ENCODE data around the gene CCNB1.
"Not testable (repeated sequence)": the region's sequence is repeated elsewhere in the genome, so short reads cannot be mapped to it uniquely, and the experiment has no call there.

The CCNB1 gene

GRCh38 chr5:69160651-69161050 is 6.3 kb upstream of the CCNB1 start:
- Histone ChIP-seq H3K9me3 (ENCODE audit: low read depth, low read length) (no peaks in the 10 kb centered on the region), H3K36me3 (ENCODE audit: insufficient read depth, low read length) (no peaks in the 10 kb centered on the region), H3K4me3 (no peak overlapping the region), H3K27ac (no peak overlapping the region), H3K9ac (ENCODE audit: insufficient read length) (no peak overlapping the region)
- no peak for TF ChIP-seq FOXP2 (optimal IDR thresholded peaks at IDR 0.05; ENCODE audit: control extremely low read depth, extremely low read length, insufficient read depth)
- no peak for TF ChIP-seq EZH2 (IDR thresholded peaks at IDR 0.05)
- TF ChIP-seq POLR2AphosphoS5 (IDR thresholded peaks at IDR 0.05; ENCODE audit: borderline replicate concordance, low read depth, low read length) = no peak
- no peak for DNase-seq (ENCODE audit: low read depth, low spot score)

GRCh38 chr5:69167493-69167855 is 524 bp downstream of the CCNB1 start:
- Histone ChIP-seq H3K4me3 (peak overlapping the region; percentile 99), H3K9ac (ENCODE audit: insufficient read length) (peak overlapping the region; percentile 95), H3K9me3 (ENCODE audit: low read depth, low read length) (no peaks in the 10 kb centered on the region), H3K36me3 (ENCODE audit: insufficient read depth, low read length) (peaks cover 48% of the 10 kb centered on the region), H3K27ac (peak overlapping the region; percentile 91)
- no peak for DNase-seq (ENCODE audit: low read depth, low spot score)
- no peak for TF ChIP-seq EZH2 (IDR thresholded peaks at IDR 0.05)
- no peak for TF ChIP-seq POLR2AphosphoS5 (IDR thresholded peaks at IDR 0.05; ENCODE audit: borderline replicate concordance, low read depth, low read length)

GRCh38 chr5:69167929-69168328 is 979 bp downstream of the CCNB1 start:
- TF ChIP-seq EZH2 (IDR thresholded peaks at IDR 0.05) (no peak), POLR2AphosphoS5 (IDR thresholded peaks at IDR 0.05; ENCODE audit: borderline replicate concordance, low read depth, low read length) (no peak), FOXP2 (optimal IDR thresholded peaks at IDR 0.05; ENCODE audit: control extremely low read depth, extremely low read length, insufficient read depth) (no peak)
- H3K4me3 ChIP-seq = peak overlapping the region; percentile 99
- H3K9ac ChIP-seq (ENCODE audit: insufficient read length) = peak overlapping the region; percentile 95
- peak overlapping the region; percentile 91; the same call in 1 of the 2 replicates for H3K27ac ChIP-seq
- peaks cover 52% of the 10 kb centered on the region for H3K36me3 ChIP-seq (ENCODE audit: insufficient read depth, low read length)
- H3K9me3 ChIP-seq (ENCODE audit: low read depth, low read length) = no peaks in the 10 kb centered on the region
- no peak for DNase-seq (ENCODE audit: low read depth, low spot score)

DNA sequence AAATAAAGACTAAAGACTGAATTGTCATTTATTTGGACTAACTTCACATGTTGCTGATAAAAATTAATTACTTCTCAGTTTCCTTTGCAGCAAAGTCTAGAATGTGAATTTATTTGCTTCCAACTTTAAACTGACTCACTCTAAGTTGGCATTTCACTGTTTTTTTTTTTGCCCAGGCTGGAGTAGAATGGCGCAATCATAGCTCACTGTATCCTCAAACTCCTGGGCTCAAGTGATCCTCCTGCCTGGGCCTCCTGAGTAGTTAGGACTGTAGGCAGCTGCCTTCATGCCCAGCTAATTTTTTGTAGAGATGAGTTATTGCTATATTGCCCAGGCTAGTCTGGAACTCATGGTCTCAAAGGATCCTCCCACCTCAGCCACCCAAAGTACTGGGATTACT is 3.5 kb downstream of the CCNB1 start:
- TF ChIP-seq FOXP2 (optimal IDR thresholded peaks at IDR 0.05; ENCODE audit: control extremely low read depth, extremely low read length, insufficient read depth) (no peak), POLR2AphosphoS5 (IDR thresholded peaks at IDR 0.05; ENCODE audit: borderline replicate concordance, low read depth, low read length) (no peak), EZH2 (IDR thresholded peaks at IDR 0.05) (no peak)
- Histone ChIP-seq H3K36me3 (ENCODE audit: insufficient read depth, low read length) (peaks cover 78% of the 10 kb centered on the region), H3K9me3 (ENCODE audit: low read depth, low read length) (no peaks in the 10 kb centered on the region), H3K4me3 (no peak overlapping the region), H3K27ac (peak overlapping the region; percentile 39; the same call in 1 of the 2 replicates), H3K9ac (ENCODE audit: insufficient read length) (no peak overlapping the region)
- DNase-seq (ENCODE audit: low read depth, low spot score) = no peak

- DNase-seq (ENCODE audit: low read depth, low spot score) = no peak
- H3K9ac ChIP-seq (ENCODE audit: insufficient read length) = peak overlapping the region; percentile 41
- H3K4me3 ChIP-seq = peak overlapping the region; percentile 27; the same call in 1 of the 2 replicates
- no peak for TF ChIP-seq POLR2AphosphoS5 (IDR thresholded peaks at IDR 0.05; ENCODE audit: borderline replicate concordance, low read depth, low read length)
- no peak for TF ChIP-seq FOXP2 (optimal IDR thresholded peaks at IDR 0.05; ENCODE audit: control extremely low read depth, extremely low read length, insufficient read depth)
- TF ChIP-seq EZH2 (IDR thresholded peaks at IDR 0.05) = no peak
- H3K36me3 ChIP-seq (ENCODE audit: insufficient read depth, low read length) = peaks cover 82% of the 10 kb centered on the region
- no peaks in the 10 kb centered on the region for H3K9me3 ChIP-seq (ENCODE audit: low read depth, low read length)
- H3K27ac ChIP-seq = peak overlapping the region; percentile 39
Measured at GRCh38 chr5:69170969-69171368, 4.0 kb downstream of the CCNB1 start.

DNA sequence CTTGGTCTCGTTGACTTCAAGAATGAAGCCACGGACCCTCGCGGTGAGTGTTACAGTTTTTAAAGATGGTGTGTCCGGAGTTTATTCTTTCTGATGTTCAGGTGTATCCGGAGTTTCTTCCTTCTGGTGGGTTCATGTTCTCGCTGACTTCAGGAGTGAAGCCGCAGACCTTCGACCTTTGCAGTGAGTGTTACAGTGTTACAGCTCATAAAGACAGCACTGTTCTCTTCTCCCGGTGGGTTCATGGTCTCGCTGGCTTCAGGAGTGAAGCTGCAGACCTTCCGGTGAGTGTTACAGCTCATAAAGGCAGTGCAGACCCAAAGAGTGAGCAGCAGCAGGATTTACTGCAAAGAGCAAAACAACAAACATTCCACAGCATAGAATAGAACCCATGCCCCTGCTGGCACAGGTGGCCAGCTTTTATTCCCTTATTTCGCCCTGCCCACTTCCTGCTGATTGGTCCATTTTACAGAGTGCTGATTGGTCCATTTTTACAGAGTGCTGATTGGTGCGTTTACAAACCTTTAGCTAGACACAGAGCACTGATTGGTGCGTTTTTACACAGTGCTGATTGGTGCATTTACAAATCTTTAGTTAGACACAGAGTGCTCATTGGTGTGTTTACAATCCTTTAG is 14.8 kb downstream of the CCNB1 start:
- not testable (repeated sequence) for DNase-seq (ENCODE audit: low read depth, low spot score); H3K9me3 ChIP-seq (ENCODE audit: low read depth, low read length); H3K4me3 ChIP-seq; H3K27ac ChIP-seq; H3K9ac ChIP-seq (ENCODE audit: insufficient read length)
- peaks cover 18% of the 10 kb centered on the region for H3K36me3 ChIP-seq (ENCODE audit: insufficient read depth, low read length)

DNA sequence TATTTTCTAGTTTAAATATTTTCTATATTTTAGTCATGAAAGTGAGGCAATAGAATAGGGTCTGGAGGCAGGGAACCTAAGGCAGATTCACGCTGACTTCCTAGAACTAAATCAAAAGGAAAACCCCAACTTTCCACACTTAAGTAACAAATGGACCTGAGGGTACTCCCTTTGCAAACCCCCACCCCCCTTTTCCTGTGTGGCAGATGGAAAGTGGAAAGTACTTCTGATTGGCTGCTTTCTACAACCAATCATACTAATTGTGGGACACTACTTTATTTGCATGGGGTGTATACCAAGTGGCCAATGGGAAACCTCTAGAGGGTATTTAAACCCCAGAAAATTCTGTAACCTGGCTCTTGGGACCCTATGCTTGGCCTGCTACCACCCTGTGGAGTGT is 17.7 kb downstream of the CCNB1 start:
- no peak for TF ChIP-seq POLR2AphosphoS5 (IDR thresholded peaks at IDR 0.05; ENCODE audit: borderline replicate concordance, low read depth, low read length)
- TF ChIP-seq EZH2 (IDR thresholded peaks at IDR 0.05) = no peak
- no peak for TF ChIP-seq FOXP2 (optimal IDR thresholded peaks at IDR 0.05; ENCODE audit: control extremely low read depth, extremely low read length, insufficient read depth)
- H3K9ac ChIP-seq (ENCODE audit: insufficient read length) = no peak overlapping the region
- no peak for DNase-seq (ENCODE audit: low read depth, low spot score)
- H3K27ac ChIP-seq = no peak overlapping the region
- no peaks in the 10 kb centered on the region for H3K9me3 ChIP-seq (ENCODE audit: low read depth, low read length)
- no peaks in the 10 kb centered on the region for H3K36me3 ChIP-seq (ENCODE audit: insufficient read depth, low read length)
- no peak overlapping the region for H3K4me3 ChIP-seq

DNA sequence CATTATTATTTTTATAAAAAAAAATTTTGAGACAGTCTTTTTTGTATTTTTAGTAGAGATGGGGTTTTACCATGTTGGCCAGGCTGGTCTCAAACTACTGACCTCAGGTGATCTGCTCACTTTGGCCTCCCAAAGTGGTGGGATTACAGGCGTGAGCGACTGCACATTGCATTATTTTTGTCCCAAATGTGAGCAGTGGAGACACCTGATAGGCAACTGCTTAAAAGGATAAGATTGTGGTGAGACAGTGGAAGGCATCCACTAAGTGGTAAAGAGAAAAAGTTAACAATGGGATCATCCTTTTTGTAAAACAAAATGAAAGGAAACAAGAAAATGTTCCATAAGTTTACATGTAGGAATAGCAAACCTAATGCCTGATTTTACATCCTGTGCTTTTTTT is 20.4 kb downstream of the CCNB1 start:
- Histone ChIP-seq H3K9ac (ENCODE audit: insufficient read length) (no peak overlapping the region), H3K27ac (no peak overlapping the region), H3K9me3 (ENCODE audit: low read depth, low read length) (no peaks in the 10 kb centered on the region), H3K4me3 (no peak overlapping the region), H3K36me3 (ENCODE audit: insufficient read depth, low read length) (peaks cover 10% of the 10 kb centered on the region)
- TF ChIP-seq EZH2 (IDR thresholded peaks at IDR 0.05) (no peak), POLR2AphosphoS5 (IDR thresholded peaks at IDR 0.05; ENCODE audit: borderline replicate concordance, low read depth, low read length) (no peak), FOXP2 (optimal IDR thresholded peaks at IDR 0.05; ENCODE audit: control extremely low read depth, extremely low read length, insufficient read depth) (no peak)
- no peak for DNase-seq (ENCODE audit: low read depth, low spot score)

DNA sequence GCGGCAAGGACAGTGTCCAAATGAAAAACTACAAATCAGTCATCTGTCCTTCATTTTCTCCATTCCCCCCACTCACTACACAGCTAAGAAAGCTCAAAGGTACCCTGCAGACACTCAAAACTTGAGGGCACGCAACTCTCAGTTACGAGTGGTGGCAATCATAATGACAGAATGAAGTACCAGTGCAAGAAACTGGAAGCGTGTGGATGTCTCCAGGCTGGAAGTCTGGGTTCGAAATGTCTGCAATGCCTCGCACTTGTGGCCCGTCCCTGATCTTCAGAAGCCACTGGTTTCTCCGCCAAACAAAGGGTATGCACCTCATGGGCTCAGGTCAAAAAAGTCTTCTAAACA is 21.8 kb downstream of the CCNB1 start:
- peak overlapping the region; percentile 91; the same call in 1 of the 2 replicates for H3K27ac ChIP-seq
- TF ChIP-seq EZH2 (IDR thresholded peaks at IDR 0.05) = no peak
- no peak for TF ChIP-seq POLR2AphosphoS5 (IDR thresholded peaks at IDR 0.05; ENCODE audit: borderline replicate concordance, low read depth, low read length)
- TF ChIP-seq FOXP2 (optimal IDR thresholded peaks at IDR 0.05; ENCODE audit: control extremely low read depth, extremely low read length, insufficient read depth) = no peak
- H3K9ac ChIP-seq (ENCODE audit: insufficient read length) = peak overlapping the region; percentile 97
- peaks cover 22% of the 10 kb centered on the region for H3K36me3 ChIP-seq (ENCODE audit: insufficient read depth, low read length)
- DNase-seq (ENCODE audit: low read depth, low spot score) = no peak
- no peaks in the 10 kb centered on the region for H3K9me3 ChIP-seq (ENCODE audit: low read depth, low read length)
- peak overlapping the region; percentile 95 for H3K4me3 ChIP-seq
